Vagina (tissue), 2 donors: ENCODE data around the gene MAGEA2B.
"Not testable (repeated sequence)": the region's sequence is repeated elsewhere in the genome, so short reads cannot be mapped to it uniquely, and the experiment has no call there.

ENCODE experiments used
- CTCF ChIP-seq, 3 experiments: fragments of 450-650 bp in 2 of 3; fragments of 200-600 bp in 1 of 3; sonication (generic) in 1 of 3; IDR thresholded peaks; one replicate each; pipeline ENCODE4 v1.5.1; 2017 to 2019; ENCODE audit warnings: antibody characterized with exemption in 3 of 3, mild to moderate bottlenecking in 2 of 3, moderate library complexity in 2 of 3
- POLR2A ChIP-seq, 2 donors: fragments of 450-650 bp; IDR thresholded peaks; one replicate each; pipeline ENCODE4 v1.6.1; 2017; ENCODE audit warnings: antibody characterized with exemption in 2 of 2, mild to moderate bottlenecking in 2 of 2, moderate library complexity in 2 of 2
- POLR2AphosphoS5 ChIP-seq, 2 donors: sonication (generic); formaldehyde crosslinking; IDR thresholded peaks; one replicate each; pipeline ENCODE4 v1.9.0; 2017; ENCODE audit warnings: antibody characterized with exemption in 2 of 2, mild to moderate bottlenecking in 2 of 2, low read depth in 1 of 2; ENCODE audit not compliant: insufficient read depth in 1 of 2

GRCh38 chrX:152753686-152754650, 39.5 kb downstream of the MAGEA2B start, which contains the start of gene MAGEA2:
- TF ChIP-seq CTCF (IDR thresholded peaks at IDR 0.05); POLR2A (IDR thresholded peaks at IDR 0.05); POLR2AphosphoS5 (IDR thresholded peaks at IDR 0.05; ENCODE audit: insufficient read depth in 1 of 2, low read depth in 1 of 2): not testable (repeated sequence)
